Thyroid gland (tissue), 4 donors: Measurements from ENCODE around the gene MAPK8.

ENCODE experiments used
- CTCF ChIP-seq, 6 experiments: fragments of 200-600 bp in 3 of 6; fragments of 450-650 bp in 3 of 6; sonication (generic) in 3 of 6; IDR thresholded peaks; one replicate each; pipeline ENCODE4 v1.5.1; 2016 to 2019; ENCODE audit warnings: antibody characterized with exemption in 6 of 6, mild to moderate bottlenecking in 2 of 6, inconsistent platforms in 1 of 6, moderate library complexity in 1 of 6
- POLR2A ChIP-seq, 2 donors: fragments of 450-650 bp; IDR thresholded peaks; one replicate each; pipeline ENCODE4 v1.6.1; 2017; ENCODE audit warnings: antibody characterized with exemption in 2 of 2, mild to moderate bottlenecking in 2 of 2, moderate library complexity in 1 of 2

- TF ChIP-seq CTCF (IDR thresholded peaks at IDR 0.05) (no peak), POLR2A (IDR thresholded peaks at IDR 0.05) (no peak)
These were observed 29.4 kb upstream of the MAPK8 start for GRCh38 chr10:48277093-48277492.
